Measurements from ENCODE around the gene ZNG1C.
"Not testable (repeated sequence)": the region's sequence is repeated elsewhere in the genome, so short reads cannot be mapped to it uniquely, and the experiment has no call there.

- not testable (repeated sequence) for TF ChIP-seq POLR2A, CTCF (IDR thresholded peaks at IDR 0.05)
Observed at GRCh38 chr9:68335935-68336334, 94.2 kb downstream of the ZNG1C start.
